ENCODE data around the gene TOM1L2. TPM values are rescaled to one million over a fixed set of nuclear protein-coding genes. Genes with fewer than 3 reads are reported as not detected.
"Not testable (repeated sequence)": the region's sequence is repeated elsewhere in the genome, so short reads cannot be mapped to it uniquely, and the experiment has no call there.

TOM1L2 gene
- total RNA-seq, 1 experiment from 2014 or later, result 6.4 TPM

DNA sequence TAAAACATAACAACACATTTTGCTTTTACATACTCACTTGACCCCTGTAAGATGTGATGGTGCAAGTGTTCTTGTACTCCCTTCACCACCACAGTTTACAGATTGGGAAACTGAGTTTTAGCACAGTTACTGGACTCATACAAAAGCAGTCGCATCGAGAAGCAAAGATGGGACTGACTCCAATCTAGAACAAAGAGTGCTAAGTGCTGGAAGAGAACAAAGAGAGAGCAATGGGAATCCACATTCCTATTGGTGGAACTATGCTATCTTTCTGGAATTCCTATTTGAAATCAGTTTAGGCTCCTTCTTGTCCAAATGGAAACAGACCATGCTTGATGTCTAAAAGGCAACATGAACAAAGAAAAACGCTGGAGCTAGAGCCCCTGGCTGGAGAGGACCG is 9.1 kb downstream of the TOM1L2 start:
- Histone ChIP-seq H3K27ac (ENCODE audit: low read length) (no peak overlapping the region), H3K27me3 (ENCODE audit: low read length) (no peaks in the 10 kb centered on the region; the same call in 1 of the 2 replicates), H3K4me3 (ENCODE audit: low read length) (no peak overlapping the region), H4K20me1 (ENCODE audit: insufficient read depth, low read depth, low read length) (0 out of 2 replicates have a peak, but pooled peaks cover 9% of the 10 kb centered on the region), H3K9me2 (replicated peaks; ENCODE audit: insufficient read depth, low read length) (no peaks in the 10 kb centered on the region), H3K79me2 (ENCODE audit: low read length) (no peaks in the 10 kb centered on the region), H3K9ac (ENCODE audit: low read length) (no peak overlapping the region), H3K9me3 (ENCODE audit: low read length) (no peaks in the 10 kb centered on the region), H3K36me3 (ENCODE audit: insufficient read depth, low read length) (no peaks in the 10 kb centered on the region), H2AFZ (ENCODE audit: low read length) (no peak overlapping the region), H3K4me2 (ENCODE audit: low read depth, low read length, poor library complexity, severe bottlenecking) (no peak overlapping the region), H3K4me1 (ENCODE audit: low read length) (no peaks in the 10 kb centered on the region)
- no peak for DNase-seq

DNA sequence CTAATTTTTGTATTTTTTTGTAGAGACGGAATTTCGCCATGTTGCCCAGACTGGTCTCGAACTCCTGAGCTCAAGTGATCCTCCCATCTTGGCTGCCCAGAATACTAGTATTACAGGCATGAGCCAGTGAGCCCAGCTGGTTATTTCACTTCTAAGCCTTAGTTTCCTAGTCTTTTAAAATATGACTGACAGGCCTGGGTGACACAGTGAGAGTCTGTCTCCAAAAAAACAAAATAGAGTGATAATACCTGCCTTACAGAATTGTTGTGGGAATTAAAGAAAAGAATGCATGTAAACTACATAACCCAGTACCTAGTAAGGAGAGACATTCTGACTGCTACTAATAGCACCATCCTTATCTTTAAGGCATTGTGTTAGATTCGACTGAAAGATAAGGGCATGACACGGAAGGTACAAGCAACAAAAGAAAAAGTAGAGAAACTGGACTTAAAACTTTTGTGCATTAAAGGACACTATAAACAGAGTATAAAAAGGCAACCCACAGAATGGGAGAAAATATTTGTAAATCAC is 11.6 kb downstream of the TOM1L2 start:
- no peak overlapping the region for H3K4me3 ChIP-seq (ENCODE audit: low read length)
- H3K79me2 ChIP-seq (ENCODE audit: low read length), result no peaks in the 10 kb centered on the region
- 0 out of 2 replicates have a peak, but pooled peaks cover 10% of the 10 kb centered on the region for H4K20me1 ChIP-seq (ENCODE audit: insufficient read depth, low read depth, low read length)
- H3K9me3 ChIP-seq (ENCODE audit: low read length), result no peaks in the 10 kb centered on the region
- no peaks in the 10 kb centered on the region for H3K9me2 ChIP-seq (replicated peaks; ENCODE audit: insufficient read depth, low read length)
- H2AFZ ChIP-seq (ENCODE audit: low read length), result no peak overlapping the region
- no peak overlapping the region for H3K27ac ChIP-seq (ENCODE audit: low read length)
- no peak for DNase-seq
- H3K9ac ChIP-seq (ENCODE audit: low read length), result no peak overlapping the region
- H3K4me2 ChIP-seq (ENCODE audit: low read depth, low read length, poor library complexity, severe bottlenecking), result no peak overlapping the region
- no peaks in the 10 kb centered on the region; the same call in 1 of the 2 replicates for H3K27me3 ChIP-seq (ENCODE audit: low read length)
- H3K36me3 ChIP-seq (ENCODE audit: insufficient read depth, low read length), result no peaks in the 10 kb centered on the region
- H3K4me1 ChIP-seq (ENCODE audit: low read length), result no peaks in the 10 kb centered on the region

DNA sequence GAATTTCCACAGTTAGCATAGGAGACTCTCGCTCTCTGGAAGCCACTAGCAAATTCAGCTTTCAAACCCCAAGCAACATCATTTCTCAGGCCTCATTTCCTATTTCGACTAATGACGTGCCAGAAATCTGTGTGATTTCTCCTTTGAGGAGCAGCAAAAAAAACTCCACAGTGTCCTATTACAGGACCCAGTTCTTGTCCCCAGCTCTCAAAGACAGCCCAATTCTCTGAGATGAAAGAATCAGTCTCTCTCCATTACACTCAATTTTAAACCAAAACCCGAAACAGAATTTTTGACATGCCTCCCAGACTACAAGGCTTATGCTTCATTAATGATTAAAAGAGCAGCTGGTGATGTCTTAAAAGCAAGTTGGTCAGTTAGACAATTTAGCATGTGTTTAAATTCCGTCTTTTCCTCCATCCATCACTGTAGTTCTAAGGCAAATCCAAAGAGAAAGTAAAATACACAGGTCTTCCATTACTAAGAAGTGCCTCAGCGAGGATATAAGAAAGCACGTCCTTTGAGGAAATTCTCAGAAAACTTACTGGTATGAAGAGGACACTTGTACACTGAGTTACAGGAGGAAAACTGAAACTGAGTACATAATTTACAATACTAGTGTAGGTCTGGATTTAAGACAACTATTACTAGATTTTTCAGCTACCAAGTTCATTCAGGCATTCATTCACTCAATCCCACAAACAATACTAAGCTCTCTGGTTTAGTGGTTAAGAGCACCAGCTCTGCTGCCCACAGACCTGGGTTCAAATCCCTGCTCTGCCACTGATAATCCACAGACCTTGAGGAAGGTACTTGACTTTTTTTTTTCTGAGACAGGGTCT is 12.5 kb downstream of the TOM1L2 start:
- Histone ChIP-seq H3K4me2 (ENCODE audit: low read depth, low read length, poor library complexity, severe bottlenecking) (no peak overlapping the region), H3K27ac (ENCODE audit: low read length) (no peak overlapping the region), H2AFZ (ENCODE audit: low read length) (no peak overlapping the region), H3K9ac (ENCODE audit: low read length) (no peak overlapping the region), H3K79me2 (ENCODE audit: low read length) (no peaks in the 10 kb centered on the region), H3K4me1 (ENCODE audit: low read length) (no peaks in the 10 kb centered on the region), H3K9me3 (ENCODE audit: low read length) (no peaks in the 10 kb centered on the region), H3K27me3 (ENCODE audit: low read length) (no peaks in the 10 kb centered on the region), H4K20me1 (ENCODE audit: insufficient read depth, low read depth, low read length) (0 out of 2 replicates have a peak, but pooled peaks cover 3% of the 10 kb centered on the region), H3K4me3 (ENCODE audit: low read length) (no peak overlapping the region), H3K9me2 (replicated peaks; ENCODE audit: insufficient read depth, low read length) (no peaks in the 10 kb centered on the region), H3K36me3 (ENCODE audit: insufficient read depth, low read length) (no peaks in the 10 kb centered on the region)
- DNase-seq, result no peak

DNA sequence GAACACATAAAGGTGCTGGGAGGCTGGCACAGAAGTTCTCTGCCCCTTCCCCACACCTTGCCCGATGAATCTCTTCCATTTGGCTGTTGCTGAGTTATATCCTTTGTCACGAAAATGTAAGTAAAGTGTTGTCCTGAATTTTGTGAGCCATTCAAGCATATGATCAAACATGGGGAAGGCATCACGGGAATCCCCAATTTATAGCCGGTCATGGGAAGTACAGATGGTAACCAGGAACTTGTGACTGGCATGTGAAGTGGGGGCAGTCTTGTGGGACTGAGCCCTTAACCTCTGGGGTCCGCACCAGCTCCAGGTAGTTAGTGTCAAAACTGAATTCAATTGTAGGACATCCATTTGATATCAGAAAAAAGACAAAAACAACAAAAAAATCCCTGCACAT is 13.2 kb downstream of the TOM1L2 start:
- Histone ChIP-seq H3K79me2 (ENCODE audit: low read length) (no peaks in the 10 kb centered on the region), H3K9me2 (replicated peaks; ENCODE audit: insufficient read depth, low read length) (no peaks in the 10 kb centered on the region), H2AFZ (ENCODE audit: low read length) (no peak overlapping the region), H3K27ac (ENCODE audit: low read length) (no peak overlapping the region), H3K4me3 (ENCODE audit: low read length) (no peak overlapping the region), H3K9me3 (ENCODE audit: low read length) (no peaks in the 10 kb centered on the region), H3K4me1 (ENCODE audit: low read length) (no peaks in the 10 kb centered on the region), H4K20me1 (ENCODE audit: insufficient read depth, low read depth, low read length) (0 out of 2 replicates have a peak, but pooled peaks cover 2% of the 10 kb centered on the region), H3K4me2 (ENCODE audit: low read depth, low read length, poor library complexity, severe bottlenecking) (no peak overlapping the region), H3K9ac (ENCODE audit: low read length) (no peak overlapping the region), H3K36me3 (ENCODE audit: insufficient read depth, low read length) (no peaks in the 10 kb centered on the region), H3K27me3 (ENCODE audit: low read length) (no peaks in the 10 kb centered on the region)
- no peak for DNase-seq

DNA sequence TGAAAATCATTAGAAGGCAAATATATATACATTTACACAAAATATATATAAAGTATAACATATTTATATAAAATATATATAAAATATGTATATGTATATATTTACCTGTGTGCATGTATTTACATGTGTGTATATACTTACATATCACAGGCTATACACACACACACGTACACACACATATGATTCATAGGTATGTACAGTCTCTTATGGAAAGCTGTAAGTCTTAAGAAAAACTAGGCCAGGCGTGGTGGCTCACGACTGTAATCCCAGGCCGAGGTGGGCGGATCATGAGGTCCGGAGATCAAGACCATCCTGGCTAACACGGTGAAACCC is 14.7 kb downstream of the TOM1L2 start:
- Histone ChIP-seq H3K4me1 (ENCODE audit: low read length) (no peaks in the 10 kb centered on the region), H3K9me2 (replicated peaks; ENCODE audit: insufficient read depth, low read length) (no peaks in the 10 kb centered on the region), H3K36me3 (ENCODE audit: insufficient read depth, low read length) (no peaks in the 10 kb centered on the region), H3K4me3 (ENCODE audit: low read length) (no peak overlapping the region), H3K27me3 (ENCODE audit: low read length) (no peaks in the 10 kb centered on the region), H4K20me1 (ENCODE audit: insufficient read depth, low read depth, low read length) (0 out of 2 replicates have a peak, but pooled peaks cover 7% of the 10 kb centered on the region), H3K9ac (ENCODE audit: low read length) (no peak overlapping the region), H3K79me2 (ENCODE audit: low read length) (no peaks in the 10 kb centered on the region), H3K4me2 (ENCODE audit: low read depth, low read length, poor library complexity, severe bottlenecking) (no peak overlapping the region), H2AFZ (ENCODE audit: low read length) (no peak overlapping the region), H3K27ac (ENCODE audit: low read length) (no peak overlapping the region), H3K9me3 (ENCODE audit: low read length) (no peaks in the 10 kb centered on the region)
- DNase-seq, result no peak

DNA sequence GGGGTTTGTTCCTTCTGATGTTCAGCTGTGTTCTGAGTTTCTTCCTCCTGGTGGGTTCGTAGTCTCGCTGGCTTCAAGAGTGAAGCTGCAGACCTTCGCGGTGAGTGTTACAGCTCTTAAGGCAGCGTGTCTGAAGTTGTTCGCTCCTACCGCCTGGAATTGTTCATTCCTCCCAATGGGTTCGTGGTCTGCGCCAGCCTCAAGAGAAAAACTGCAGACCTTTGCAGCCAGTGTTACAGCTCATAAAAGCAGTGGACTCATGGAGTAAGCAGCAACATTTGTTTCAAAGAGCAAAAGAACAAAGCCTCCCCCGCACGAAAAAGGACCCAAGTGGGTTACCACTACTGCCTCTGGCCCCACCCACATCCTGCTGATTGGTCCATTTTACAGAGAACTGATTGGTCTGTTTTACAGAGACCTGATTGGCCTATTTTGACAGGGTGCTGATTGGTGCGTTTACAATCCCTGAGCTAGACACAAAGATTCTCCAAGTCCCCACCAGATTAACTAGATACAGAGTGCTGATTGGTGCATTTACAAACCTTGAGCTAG is 16.3 kb downstream of the TOM1L2 start:
- not testable (repeated sequence) for H3K79me2 ChIP-seq (ENCODE audit: low read length); H3K4me2 ChIP-seq (ENCODE audit: low read depth, low read length, poor library complexity, severe bottlenecking)

DNA sequence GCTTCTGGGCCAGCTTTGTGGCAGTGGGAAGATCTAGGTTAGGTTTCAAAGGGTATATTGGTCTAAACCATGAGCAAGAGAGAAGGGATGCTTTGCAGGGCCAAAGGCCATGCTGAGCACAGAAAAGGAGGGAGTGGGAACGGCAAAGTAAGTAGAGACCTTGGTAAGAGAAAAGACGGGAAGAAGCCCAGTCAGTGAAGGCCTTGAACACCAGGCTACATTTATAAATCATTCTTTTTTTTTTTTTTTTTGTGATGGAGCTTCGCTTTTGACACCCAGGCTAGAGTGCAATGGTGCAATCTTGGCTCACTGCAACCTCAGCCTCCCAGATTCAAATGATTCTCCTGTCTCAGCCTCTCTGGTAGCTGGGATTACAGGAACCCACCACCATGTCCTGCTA is 18.1 kb downstream of the TOM1L2 start:
- no peak overlapping the region for H3K4me3 ChIP-seq (ENCODE audit: low read length)
- H2AFZ ChIP-seq (ENCODE audit: low read length), result no peak overlapping the region
- 0 out of 2 replicates have a peak, but pooled peaks cover 7% of the 10 kb centered on the region for H4K20me1 ChIP-seq (ENCODE audit: insufficient read depth, low read depth, low read length)
- no peaks in the 10 kb centered on the region for H3K79me2 ChIP-seq (ENCODE audit: low read length)
- no peaks in the 10 kb centered on the region for H3K9me3 ChIP-seq (ENCODE audit: low read length)
- H3K27me3 ChIP-seq (ENCODE audit: low read length), result no peaks in the 10 kb centered on the region
- no peak for DNase-seq
- H3K9ac ChIP-seq (ENCODE audit: low read length), result no peak overlapping the region
- no peaks in the 10 kb centered on the region for H3K4me1 ChIP-seq (ENCODE audit: low read length)
- H3K9me2 ChIP-seq (replicated peaks; ENCODE audit: insufficient read depth, low read length), result no peaks in the 10 kb centered on the region
- H3K27ac ChIP-seq (ENCODE audit: low read length), result no peak overlapping the region
- H3K4me2 ChIP-seq (ENCODE audit: low read depth, low read length, poor library complexity, severe bottlenecking), result no peak overlapping the region
- no peaks in the 10 kb centered on the region for H3K36me3 ChIP-seq (ENCODE audit: insufficient read depth, low read length)

More for the DNA sequence above, 16.3 kb downstream of the TOM1L2 start:
- not testable (repeated sequence) for H3K9ac ChIP-seq (ENCODE audit: low read length); H3K9me3 ChIP-seq (ENCODE audit: low read length); H3K4me3 ChIP-seq (ENCODE audit: low read length); H4K20me1 ChIP-seq (ENCODE audit: insufficient read depth, low read depth, low read length); H3K36me3 ChIP-seq (ENCODE audit: insufficient read depth, low read length); H2AFZ ChIP-seq (ENCODE audit: low read length); H3K9me2 ChIP-seq (replicated peaks; ENCODE audit: insufficient read depth, low read length); DNase-seq; H3K27ac ChIP-seq (ENCODE audit: low read length); H3K4me1 ChIP-seq (ENCODE audit: low read length); H3K27me3 ChIP-seq (ENCODE audit: low read length)

DNA sequence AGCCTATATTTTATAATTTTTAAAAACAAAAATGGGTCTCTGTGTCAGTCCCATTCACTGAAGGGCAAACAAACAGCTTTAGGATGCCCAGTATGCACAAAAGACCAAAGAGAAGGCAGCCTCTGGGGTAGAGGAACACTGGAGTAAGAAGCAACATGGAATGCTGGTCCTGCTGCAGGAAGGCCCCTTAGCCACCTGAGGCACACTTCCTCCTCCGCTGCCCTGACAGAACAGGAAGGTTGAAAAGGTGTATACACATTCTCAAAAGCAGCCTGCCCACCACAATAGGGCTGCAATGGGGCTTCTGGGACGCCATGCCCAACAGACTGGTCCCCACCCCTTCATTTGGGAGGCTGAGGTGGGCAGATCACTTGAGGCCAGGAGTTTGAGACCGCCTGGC is 19.5 kb downstream of the TOM1L2 start:
- Histone ChIP-seq H3K9me2 (replicated peaks; ENCODE audit: insufficient read depth, low read length) (no peaks in the 10 kb centered on the region), H3K27ac (ENCODE audit: low read length) (no peak overlapping the region), H3K36me3 (ENCODE audit: insufficient read depth, low read length) (no peaks in the 10 kb centered on the region), H3K4me1 (ENCODE audit: low read length) (no peaks in the 10 kb centered on the region), H3K27me3 (ENCODE audit: low read length) (no peaks in the 10 kb centered on the region), H3K9me3 (ENCODE audit: low read length) (no peaks in the 10 kb centered on the region), H2AFZ (ENCODE audit: low read length) (no peak overlapping the region), H3K4me2 (ENCODE audit: low read depth, low read length, poor library complexity, severe bottlenecking) (no peak overlapping the region), H4K20me1 (ENCODE audit: insufficient read depth, low read depth, low read length) (0 out of 2 replicates have a peak, but pooled peaks cover 4% of the 10 kb centered on the region), H3K9ac (ENCODE audit: low read length) (no peak overlapping the region), H3K79me2 (ENCODE audit: low read length) (no peaks in the 10 kb centered on the region), H3K4me3 (ENCODE audit: low read length) (no peak overlapping the region)
- no peak for DNase-seq
